Ascending aorta (tissue), 2 donors: Measurements from ENCODE around the gene LRPAP1. TPM values are rescaled to one million over a fixed set of nuclear protein-coding genes. Genes with fewer than 3 reads are reported as not detected.

ENCODE experiments used
- DNase-seq, 2 donors: peaks; one replicate each; pipeline ENCODE4 v3.0.0-alpha.2; 2019; ENCODE audit warnings: low spot score in 2 of 2
- H3K27ac ChIP-seq, 2 donors: fragments of 200-600 bp; sonication (generic); one replicate each; pipeline ENCODE4 v1.5.1; 2016 to 2017; ENCODE audit warnings: mild to moderate bottlenecking in 1 of 2
- H3K27me3 ChIP-seq: fragments of 200-600 bp; sonication (generic); one replicate; pipeline ENCODE4 v1.5.1; 2017
- H3K36me3 ChIP-seq, 2 donors: fragments of 200-600 bp; sonication (generic); one replicate each; pipeline ENCODE4 v1.5.1; 2016
- H3K4me1 ChIP-seq, 2 donors: fragments of 200-600 bp; sonication (generic); one replicate each; pipeline ENCODE4 v1.5.1; 2016 to 2017; ENCODE audit warnings: mild to moderate bottlenecking in 1 of 2
- H3K4me3 ChIP-seq, 2 donors: fragments of 200-600 bp; sonication (generic); one replicate each; pipeline ENCODE4 v1.5.1; 2016 to 2017; ENCODE audit warnings: mild to moderate bottlenecking in 1 of 2
- H3K9me3 ChIP-seq, 2 donors: fragments of 200-600 bp; sonication (generic); one replicate each; pipeline ENCODE4 v1.5.1; 2016
- CTCF ChIP-seq, 3 experiments: fragments of 200-600 bp in 2 of 3; fragments of 450-650 bp in 1 of 3; sonication (generic) in 2 of 3; IDR thresholded peaks; one replicate each; pipeline ENCODE4 v1.5.1; 2016 to 2019; ENCODE audit warnings: antibody characterized with exemption in 3 of 3, mild to moderate bottlenecking in 1 of 3, moderate library complexity in 1 of 3
- intact Hi-C: fragments of 100-400 bp; cut with DNase I; formaldehyde crosslinking; loops from one replicate; pipeline ENCODE4 v1.15.1; 2023
- total RNA-seq: library from RNA; depleted of rRNA; stranded (reverse); fragments of >200 nt; gene quantifications from one replicate; pipeline ENCODE4 v1.1.0, GENCODE V29; 2016

The LRPAP1 gene
- total RNA-seq, 1 donor from 2014 or later: 172 TPM

GRCh38 chr4:3524349-3524748 lies 7.9 kb downstream of the LRPAP1 start:
- Histone ChIP-seq H3K4me3 (no peak overlapping the region), H3K27me3 (no peaks in the 10 kb centered on the region), H3K27ac (no peak overlapping the region), H3K4me1 (no peaks in the 10 kb centered on the region), H3K9me3 (no peaks in the 10 kb centered on the region), H3K36me3 (peaks cover 65 to 84% of the 10 kb centered on the region in 2 donors)
- TF ChIP-seq CTCF (IDR thresholded peaks at IDR 0.05): no peak
- DNase-seq: peak in 1 of 2 donors; percentile 7
- intact Hi-C loops: no loop called here

GRCh38 chr4:3523628-3524221 lies 8.5 kb downstream of the LRPAP1 start:
- TF ChIP-seq CTCF (IDR thresholded peaks at IDR 0.05): no peak
- Histone ChIP-seq H3K36me3 (peaks cover 70 to 89% of the 10 kb centered on the region in 2 donors), H3K27me3 (no peaks in the 10 kb centered on the region), H3K9me3 (no peaks in the 10 kb centered on the region), H3K27ac (no peak overlapping the region), H3K4me1 (no peaks in the 10 kb centered on the region), H3K4me3 (no peak overlapping the region)
- peak in 1 of 2 donors; percentile 2 for DNase-seq
- intact Hi-C loops: no loop called here

- Histone ChIP-seq H3K36me3 (peaks cover 70 to 89% of the 10 kb centered on the region in 2 donors), H3K4me1 (no peaks in the 10 kb centered on the region), H3K27ac (no peak overlapping the region), H3K27me3 (no peaks in the 10 kb centered on the region), H3K4me3 (no peak overlapping the region), H3K9me3 (no peaks in the 10 kb centered on the region)
- peak in 1 of 2 donors; percentile 2 for DNase-seq
- TF ChIP-seq CTCF (IDR thresholded peaks at IDR 0.05): no peak
- intact Hi-C loops: no loop called here
Observed at GRCh38 chr4:3523146-3523627, 9.0 kb downstream of the LRPAP1 start.

GRCh38 chr4:3522651-3523050 lies 9.6 kb downstream of the LRPAP1 start:
- intact Hi-C loops: no loop called here

GRCh38 chr4:3522326-3522640 lies 9.9 kb downstream of the LRPAP1 start:
- Histone ChIP-seq H3K9me3 (no peaks in the 10 kb centered on the region), H3K27me3 (no peaks in the 10 kb centered on the region), H3K27ac (no peak overlapping the region), H3K4me1 (no peaks in the 10 kb centered on the region), H3K4me3 (no peak overlapping the region), H3K36me3 (peaks cover 79 to 89% of the 10 kb centered on the region in 2 donors)
- no peak for TF ChIP-seq CTCF (IDR thresholded peaks at IDR 0.05)
- intact Hi-C loops: no loop called here
- DNase-seq: peak in 1 of 2 donors; percentile 5

More at GRCh38 chr4:3522651-3523050, 9.6 kb downstream of the LRPAP1 start:
- Histone ChIP-seq H3K36me3 (peaks cover 75 to 89% of the 10 kb centered on the region in 2 donors), H3K27me3 (no peaks in the 10 kb centered on the region), H3K27ac (no peak overlapping the region), H3K4me1 (no peaks in the 10 kb centered on the region), H3K4me3 (no peak overlapping the region), H3K9me3 (no peaks in the 10 kb centered on the region)
- no peak for TF ChIP-seq CTCF (IDR thresholded peaks at IDR 0.05)
- peak in 1 of 2 donors; percentile 6 for DNase-seq
